PC-9 (cell line): Measurements from ENCODE around the gene FFAR3. TPM values are rescaled to one million over a fixed set of nuclear protein-coding genes. Genes with fewer than 3 reads are reported as not detected.

ENCODE experiments used
- BruUV-seq: library from RNA; stranded (reverse); fragments of 400-500 nt; replicated peaks from 2 replicates; lab custom pipeline; 2021; lab: Mats Ljungman, UMichigan
- CTCF ChIA-PET: fragments of 300-600 bp; sonication (Branson Sonifier 250); formaldehyde crosslinking; loops from one replicate; lab custom pipeline; 2022; ENCODE audit warnings: antibody characterized with exemption; lab: Charles Lee
- POLR2A ChIA-PET: fragments of 300-600 bp; sonication (Branson Sonifier 250); formaldehyde crosslinking; loops from one replicate; lab custom pipeline; 2022; ENCODE audit warnings: antibody characterized with exemption; ENCODE audit not compliant: unreplicated experiment; lab: Charles Lee
- DNase-seq, 2 experiments: peaks; one replicate each; pipeline versions ENCODE4 v3.0.0 to v3.0.0-alpha.2; 2015 to 2022; ENCODE audit warnings: mixed read lengths in 1 of 2
- H2AFZ ChIP-seq: fragments of 200-600 bp; sonication (generic); 2 replicates; pipeline ENCODE4 v1.8.1; 2017; ENCODE audit warnings: antibody characterized with exemption
- H3F3A ChIP-seq: fragments of 200-600 bp; sonication (generic); 2 replicates; pipeline ENCODE4 v1.8.1; 2017; ENCODE audit warnings: antibody characterized with exemption, mild to moderate bottlenecking, low read depth; ENCODE audit not compliant: insufficient read depth
- H3K27ac ChIP-seq: fragments of 200-600 bp; sonication (generic); 2 replicates; pipeline ENCODE4 v1.6.1; 2016; ENCODE audit warnings: mixed run types
- H3K27me3 ChIP-seq: fragments of 200-600 bp; sonication (generic); 2 replicates; pipeline ENCODE4 v1.6.1; 2016; ENCODE audit warnings: low read depth, mixed run types; ENCODE audit not compliant: insufficient read depth
- H3K36me3 ChIP-seq: fragments of 200-600 bp; sonication (generic); 2 replicates; pipeline ENCODE4 v1.6.1; 2016; ENCODE audit warnings: low read depth, mixed run types
- H3K4me1 ChIP-seq: fragments of 200-600 bp; sonication (generic); replicated peaks from 2 replicates; pipeline ENCODE4 v1.6.1; 2016; ENCODE audit warnings: mixed run types; ENCODE audit not compliant: insufficient read depth
- H3K4me2 ChIP-seq: fragments of 200-600 bp; sonication (generic); 2 replicates; pipeline ENCODE4 v1.6.1; 2017; ENCODE audit warnings: mixed run types
- H3K4me3 ChIP-seq: fragments of 200-600 bp; sonication (generic); 2 replicates; pipeline ENCODE4 v1.6.1; 2016; ENCODE audit warnings: mixed run types
- H3K79me2 ChIP-seq: fragments of 200-600 bp; sonication (generic); 2 replicates; pipeline ENCODE4 v1.6.1; 2017; ENCODE audit warnings: low read depth, mixed run types
- H3K9me2 ChIP-seq: fragments of 200-600 bp; sonication (generic); 2 replicates; pipeline ENCODE4 v1.8.1; 2017; ENCODE audit warnings: mild to moderate bottlenecking; ENCODE audit not compliant: insufficient read depth
- H3K9me3 ChIP-seq: fragments of 200-600 bp; sonication (generic); 2 replicates; pipeline ENCODE4 v1.8.1; 2016; ENCODE audit warnings: low read depth; ENCODE audit not compliant: insufficient read depth
- H4K20me1 ChIP-seq: fragments of 200-600 bp; sonication (generic); 2 replicates; pipeline ENCODE4 v1.8.1; 2017; ENCODE audit not compliant: insufficient read depth
- EZH2 ChIP-seq: fragments of 200-600 bp; sonication (generic); IDR thresholded peaks from 2 replicates; pipeline ENCODE4 v1.8.0; 2017; ENCODE audit warnings: antibody characterized with exemption, low read depth
- intact Hi-C: fragments of 100-400 bp; cut with micrococcal nuclease; formaldehyde crosslinking; loops from one replicate; pipeline ENCODE4 v1.10.0; 2022; ENCODE audit not compliant: unreplicated experiment
- total RNA-seq: library from RNA; stranded (reverse); gene quantifications from 2 replicates; pipeline ENCODE4 v1.2.3, GENCODE V29; 2021
- TF ChIP-seq, protein P1 (sequence below): fragments of 200-600 bp; sonication (generic); conservative IDR thresholded peaks from 2 replicates; pipeline ENCODE4 v1.6.1; 2017; ENCODE audit warnings: mixed run types, antibody characterized with exemption, mild to moderate bottlenecking, moderate library complexity

The FFAR3 gene
- total RNA-seq, 1 experiment from 2014 or later: not detected

DNA sequence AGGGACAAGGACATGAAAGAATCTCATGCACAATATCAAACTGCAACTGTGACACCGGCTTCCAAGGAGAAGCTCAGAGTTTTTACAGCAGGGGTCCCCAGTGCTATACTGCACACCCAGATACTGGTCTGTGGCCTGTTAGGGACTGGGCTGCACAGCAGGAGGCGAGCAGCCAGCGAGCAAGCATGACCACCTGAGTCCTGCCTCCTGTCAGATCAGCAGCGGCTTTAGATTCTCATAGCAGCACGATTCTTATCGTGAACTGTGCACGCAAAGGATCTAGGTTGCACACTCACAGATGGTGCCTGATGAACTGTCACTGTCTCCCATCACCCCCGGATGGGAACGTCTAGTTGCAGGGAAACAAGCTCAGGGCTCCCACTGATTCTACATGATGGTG, 42.4 kb upstream of the FFAR3 start:
- CTCF ChIA-PET: no interaction called here
- peaks cover 90% of the 10 kb centered on the region for H3K4me1 ChIP-seq
- H3K4me3 ChIP-seq: no peak overlapping the region

DNA sequence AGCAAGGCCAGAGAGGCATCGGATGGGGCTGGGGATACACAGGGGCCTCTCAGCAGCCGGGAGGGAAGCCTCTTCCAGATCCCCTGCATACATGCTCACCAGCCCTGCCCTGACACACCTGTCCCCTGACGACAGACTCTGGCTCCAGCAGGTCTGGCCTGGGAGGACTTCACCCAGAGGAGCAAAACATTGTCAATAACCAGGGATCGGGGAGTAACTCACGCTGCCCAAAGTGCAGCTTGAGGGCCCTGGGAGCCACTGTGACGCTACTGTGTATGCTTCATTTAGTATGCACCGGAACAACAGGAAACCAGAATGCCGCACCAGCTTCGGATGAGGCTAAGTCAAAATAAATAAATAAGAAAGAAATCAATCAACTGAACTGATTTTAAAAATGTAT, 41.7 kb upstream of the FFAR3 start:
- CTCF ChIA-PET: no interaction called here

More for the DNA sequence above, 42.4 kb upstream of the FFAR3 start:
- POLR2A ChIA-PET: no interaction called here
- TF ChIP-seq EZH2: no peak
- TF ChIP-seq, protein P1, sequence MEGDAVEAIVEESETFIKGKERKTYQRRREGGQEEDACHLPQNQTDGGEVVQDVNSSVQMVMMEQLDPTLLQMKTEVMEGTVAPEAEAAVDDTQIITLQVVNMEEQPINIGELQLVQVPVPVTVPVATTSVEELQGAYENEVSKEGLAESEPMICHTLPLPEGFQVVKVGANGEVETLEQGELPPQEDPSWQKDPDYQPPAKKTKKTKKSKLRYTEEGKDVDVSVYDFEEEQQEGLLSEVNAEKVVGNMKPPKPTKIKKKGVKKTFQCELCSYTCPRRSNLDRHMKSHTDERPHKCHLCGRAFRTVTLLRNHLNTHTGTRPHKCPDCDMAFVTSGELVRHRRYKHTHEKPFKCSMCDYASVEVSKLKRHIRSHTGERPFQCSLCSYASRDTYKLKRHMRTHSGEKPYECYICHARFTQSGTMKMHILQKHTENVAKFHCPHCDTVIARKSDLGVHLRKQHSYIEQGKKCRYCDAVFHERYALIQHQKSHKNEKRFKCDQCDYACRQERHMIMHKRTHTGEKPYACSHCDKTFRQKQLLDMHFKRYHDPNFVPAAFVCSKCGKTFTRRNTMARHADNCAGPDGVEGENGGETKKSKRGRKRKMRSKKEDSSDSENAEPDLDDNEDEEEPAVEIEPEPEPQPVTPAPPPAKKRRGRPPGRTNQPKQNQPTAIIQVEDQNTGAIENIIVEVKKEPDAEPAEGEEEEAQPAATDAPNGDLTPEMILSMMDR: no peak
- Histone ChIP-seq H3K27me3 (no peaks in the 10 kb centered on the region), H3K4me2 (no peak overlapping the region; the same call in 1 of the 2 replicates), H3K9me2 (no peaks in the 10 kb centered on the region), H3K27ac (peak overlapping the region; percentile 98; the same call in 1 of the 2 replicates), H4K20me1 (no peaks in the 10 kb centered on the region), H3F3A (peaks cover 65% of the 10 kb centered on the region), H3K36me3 (peaks cover 28% of the 10 kb centered on the region), H3K79me2 (peaks cover 45% of the 10 kb centered on the region), H3K9me3 (no peaks in the 10 kb centered on the region), H2AFZ (no peak overlapping the region)
- DNase-seq: no peak
- no TSS peak for BruUV-seq
- intact Hi-C loops: loop anchor here (5.0 to 10.0 kb wide), 2 partner anchors 401 to 619 kb away; partner anchors contain the start of genes KMT2B and LRFN3

DNA sequence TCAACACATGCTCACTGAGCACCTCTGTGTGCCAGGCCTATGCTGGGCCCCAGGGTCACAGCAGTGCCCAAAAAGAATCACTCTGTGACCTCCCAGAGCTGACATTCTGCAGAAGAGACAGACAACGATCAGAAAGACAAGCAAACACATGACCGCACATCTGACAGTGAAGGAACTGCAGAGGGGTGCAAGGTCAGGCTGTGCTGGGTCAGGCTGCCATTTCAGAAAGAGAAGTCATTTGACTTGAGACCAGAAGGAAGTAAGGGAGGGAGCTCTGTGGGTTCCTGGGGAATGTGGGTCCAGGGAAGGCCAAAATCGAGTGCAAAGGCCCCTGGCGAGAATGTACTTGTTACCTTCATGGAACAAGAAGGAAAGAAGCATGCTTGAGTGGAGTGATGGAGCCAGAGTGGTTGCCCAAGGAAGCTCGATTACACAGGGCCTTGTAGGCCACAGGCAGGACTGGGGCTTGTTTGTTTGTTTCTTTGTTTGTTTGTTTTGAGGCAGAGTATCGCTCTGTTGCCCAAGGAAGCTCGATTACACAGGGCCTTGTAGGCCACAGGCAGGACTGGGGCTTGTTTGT, 40.7 kb upstream of the FFAR3 start:
- peaks cover 26% of the 10 kb centered on the region for H3K36me3 ChIP-seq
- peaks cover 28% of the 10 kb centered on the region for H3K79me2 ChIP-seq
- H3K27me3 ChIP-seq: no peaks in the 10 kb centered on the region
- intact Hi-C loops: loop anchor here (1.0 to 10.0 kb wide), 3 partner anchors 48 to 617 kb away; partner anchors contain the start of genes KMT2B and LRFN3
- H3F3A ChIP-seq: peaks cover 59% of the 10 kb centered on the region
- H3K9me3 ChIP-seq: no peaks in the 10 kb centered on the region
- peak in 1 of 2 experiments; percentile 60 for DNase-seq
- peak overlapping the region; percentile 49 for H3K4me2 ChIP-seq
- H4K20me1 ChIP-seq: no peaks in the 10 kb centered on the region
- no peak overlapping the region for H3K4me3 ChIP-seq
- H3K9me2 ChIP-seq: no peaks in the 10 kb centered on the region
- BruUV-seq: no TSS peak
- peak overlapping the region; percentile 98 for H3K27ac ChIP-seq
- H3K4me1 ChIP-seq: peaks cover 73% of the 10 kb centered on the region
- H2AFZ ChIP-seq: no peak overlapping the region
- CTCF ChIA-PET: interaction anchor here (0.5 to 1.5 kb wide), 2 partner anchors 9 to 49 kb away, joined by 4 to 11 read pairs; no protein-coding TSS in a partner anchor
- POLR2A ChIA-PET: no interaction called here
- TF ChIP-seq, protein P1: no peak
- TF ChIP-seq EZH2: no peak

More for the DNA sequence above, 41.7 kb upstream of the FFAR3 start:
- Histone ChIP-seq H3K4me2 (peak overlapping the region; percentile 49; the same call in 1 of the 2 replicates), H4K20me1 (no peaks in the 10 kb centered on the region), H3K27ac (peak overlapping the region; percentile 98), H3K9me3 (no peaks in the 10 kb centered on the region), H3K9me2 (no peaks in the 10 kb centered on the region), H3F3A (peaks cover 59% of the 10 kb centered on the region), H3K79me2 (peaks cover 38% of the 10 kb centered on the region), H3K36me3 (peaks cover 24% of the 10 kb centered on the region), H2AFZ (no peak overlapping the region), H3K27me3 (no peaks in the 10 kb centered on the region), H3K4me3 (no peak overlapping the region), H3K4me1 (peaks cover 83% of the 10 kb centered on the region)
- TF ChIP-seq EZH2: no peak
- TF ChIP-seq, protein P1: no peak
- POLR2A ChIA-PET: no interaction called here
- intact Hi-C loops: loop anchor here (5.0 to 10.0 kb wide), 2 partner anchors 401 to 618 kb away; partner anchors contain the start of genes KMT2B and LRFN3
- DNase-seq: no peak
- BruUV-seq: no TSS peak
